Eye (tissue), 1 donor: ENCODE data around the gene KRTAP22-2.

Experiments
- DNase-seq: peaks from one replicate; pipeline ENCODE4 v3.0.0-alpha.2; 2015

The KRTAP22-2 gene

GRCh38 chr21:30561957-30562356 is 28.2 kb downstream of the KRTAP22-2 start:
- DNase-seq, result no peak

GRCh38 chr21:30561264-30561895 is 28.8 kb downstream of the KRTAP22-2 start, which contains the start of gene KRTAP19-7:
Gene KRTAP19-7, minus strand, starts transcription at chr21:30561314. Its CDS starts 25 bp downstream, at chr21:30561289.
- no peak for DNase-seq

- DNase-seq, result no peak
Measured at GRCh38 chr21:30555095-30555494, 35.1 kb downstream of the KRTAP22-2 start.

- no peak for DNase-seq
Measured at GRCh38 chr21:30552782-30553181, 37.4 kb downstream of the KRTAP22-2 start.

GRCh38 chr21:30541764-30542163 is 48.4 kb downstream of the KRTAP22-2 start, which contains the start of gene KRTAP19-6:
Gene KRTAP19-6, minus strand, starts transcription at chr21:30541864. Its CDS starts 31 bp downstream, at chr21:30541833.
- no peak for DNase-seq
